ENCODE results near the gene SMYD5. TPM values are rescaled to one million over a fixed set of nuclear protein-coding genes. Genes with fewer than 3 reads are reported as not detected.

SMYD5 gene
- total and polyA plus RNA-seq, 4 donors = 10.8 to 19.5 (median 15.9) TPM

DNA sequence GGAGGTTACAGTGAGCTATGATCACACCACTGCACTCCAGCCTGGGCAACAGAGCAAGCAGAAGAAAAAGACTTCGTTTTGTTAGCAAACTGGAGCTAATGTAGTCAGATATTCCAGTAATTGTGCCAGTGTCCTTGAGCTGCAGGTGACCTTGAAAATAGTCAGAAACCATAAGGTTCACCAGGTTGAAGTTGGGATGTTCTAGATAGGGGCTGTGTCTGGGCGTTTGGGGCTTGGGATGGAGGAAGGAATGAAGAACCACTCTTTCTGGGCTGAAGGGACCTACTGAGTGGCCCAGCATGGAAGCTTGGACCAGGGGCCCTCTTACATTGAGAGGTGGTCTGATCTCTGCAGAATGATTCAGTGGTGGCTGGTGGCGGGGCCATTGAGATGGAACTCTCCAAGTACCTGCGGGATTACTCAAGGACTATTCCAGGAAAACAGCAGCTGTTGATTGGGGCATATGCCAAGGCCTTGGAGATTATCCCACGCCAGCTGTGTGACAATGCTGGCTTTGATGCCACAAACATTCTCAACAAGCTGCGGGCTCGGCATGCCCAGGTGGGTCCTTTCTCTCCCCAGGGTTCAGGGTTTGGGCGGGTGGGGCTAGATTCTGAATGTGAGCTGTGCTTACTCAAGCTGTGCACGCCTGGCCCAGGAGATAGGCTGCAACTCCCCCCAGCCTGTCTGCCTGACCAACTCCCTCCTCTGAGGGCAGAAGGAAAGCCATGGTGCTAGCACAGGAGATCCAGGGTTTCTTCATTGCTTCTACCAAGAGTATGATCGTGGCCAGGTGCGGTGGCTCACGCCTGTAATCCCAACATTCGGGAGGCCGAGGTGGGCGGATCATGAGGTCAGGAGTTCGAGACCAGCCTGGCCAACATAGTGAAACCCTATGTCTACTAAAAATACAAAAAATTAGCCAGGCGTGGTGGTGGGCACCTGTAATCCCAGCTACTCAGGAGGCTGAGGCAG is 37.1 kb downstream of the SMYD5 start:
- H3K9me3 ChIP-seq (ENCODE audit: control insufficient read depth in 4 of 4, insufficient read depth in 3 of 4, low read length in 3 of 4) = no peaks in the 10 kb centered on the region
- ATAC-seq (ENCODE audit: insufficient read depth, low FRiP score) (no peak), DNase-seq (no peak)
- H3K36me3 ChIP-seq (ENCODE audit: control insufficient read depth in 4 of 4, insufficient read depth in 4 of 4, low read length in 4 of 4) = peaks cover 50 to 70% (median 65%) of the 10 kb centered on the region in 4 donors
- no peak overlapping the region for H3K4me3 ChIP-seq
- no peak overlapping the region for H3K9ac ChIP-seq (ENCODE audit: insufficient read depth in 1 of 2, low read length in 2 of 2)
- H3K27ac ChIP-seq (ENCODE audit: low read depth in 1 of 2, low read length in 1 of 2) = no peak overlapping the region
- H3K27me3 ChIP-seq (ENCODE audit: control insufficient read depth in 3 of 3, insufficient read depth in 3 of 3, low read length in 2 of 3) = no peaks in the 10 kb centered on the region
- no peaks in the 10 kb centered on the region for H3K4me1 ChIP-seq (ENCODE audit: control insufficient read depth in 5 of 5, insufficient read depth in 5 of 5, low read length in 5 of 5)
- 95 to 98% methylated on average over 17 of the region's 17 CpGs for WGBS, 2 donors
- TF ChIP-seq, protein P1, sequence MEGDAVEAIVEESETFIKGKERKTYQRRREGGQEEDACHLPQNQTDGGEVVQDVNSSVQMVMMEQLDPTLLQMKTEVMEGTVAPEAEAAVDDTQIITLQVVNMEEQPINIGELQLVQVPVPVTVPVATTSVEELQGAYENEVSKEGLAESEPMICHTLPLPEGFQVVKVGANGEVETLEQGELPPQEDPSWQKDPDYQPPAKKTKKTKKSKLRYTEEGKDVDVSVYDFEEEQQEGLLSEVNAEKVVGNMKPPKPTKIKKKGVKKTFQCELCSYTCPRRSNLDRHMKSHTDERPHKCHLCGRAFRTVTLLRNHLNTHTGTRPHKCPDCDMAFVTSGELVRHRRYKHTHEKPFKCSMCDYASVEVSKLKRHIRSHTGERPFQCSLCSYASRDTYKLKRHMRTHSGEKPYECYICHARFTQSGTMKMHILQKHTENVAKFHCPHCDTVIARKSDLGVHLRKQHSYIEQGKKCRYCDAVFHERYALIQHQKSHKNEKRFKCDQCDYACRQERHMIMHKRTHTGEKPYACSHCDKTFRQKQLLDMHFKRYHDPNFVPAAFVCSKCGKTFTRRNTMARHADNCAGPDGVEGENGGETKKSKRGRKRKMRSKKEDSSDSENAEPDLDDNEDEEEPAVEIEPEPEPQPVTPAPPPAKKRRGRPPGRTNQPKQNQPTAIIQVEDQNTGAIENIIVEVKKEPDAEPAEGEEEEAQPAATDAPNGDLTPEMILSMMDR (IDR thresholded peaks at IDR 0.05; ENCODE audit: control extremely low read depth, extremely low read depth) = no peak

DNA sequence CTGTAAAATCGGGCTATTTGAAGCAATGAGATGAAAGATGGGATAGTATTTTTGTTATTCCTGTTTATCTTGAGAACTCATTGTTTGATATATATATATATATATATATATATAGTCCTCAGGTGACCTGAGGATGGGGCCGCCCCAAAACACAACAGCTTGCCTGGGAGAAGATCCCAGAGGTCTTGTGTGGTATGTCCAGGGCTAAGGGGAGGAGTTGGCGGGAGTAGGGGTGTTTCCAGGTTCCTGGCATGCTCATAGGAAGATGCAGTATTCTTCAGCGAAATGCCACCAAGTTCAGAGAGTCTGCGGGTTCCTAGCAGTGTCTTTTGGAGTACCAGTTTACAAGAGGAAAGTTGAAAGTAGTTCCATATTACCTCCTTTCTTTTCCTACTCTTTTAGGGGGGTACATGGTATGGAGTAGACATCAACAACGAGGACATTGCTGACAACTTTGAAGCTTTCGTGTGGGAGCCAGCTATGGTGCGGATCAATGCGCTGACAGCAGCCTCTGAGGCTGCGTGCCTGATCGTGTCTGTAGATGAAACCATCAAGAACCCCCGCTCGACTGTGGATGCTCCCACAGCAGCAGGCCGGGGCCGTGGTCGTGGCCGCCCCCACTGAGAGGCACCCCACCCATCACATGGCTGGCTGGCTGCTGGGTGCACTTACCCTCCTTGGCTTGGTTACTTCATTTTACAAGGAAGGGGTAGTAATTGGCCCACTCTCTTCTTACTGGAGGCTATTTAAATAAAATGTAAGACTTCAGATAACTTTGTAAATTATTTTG is 38.4 kb downstream of the SMYD5 start:
- 90 to 92% methylated on average over 17 of the region's 17 CpGs for WGBS, 2 donors

DNA sequence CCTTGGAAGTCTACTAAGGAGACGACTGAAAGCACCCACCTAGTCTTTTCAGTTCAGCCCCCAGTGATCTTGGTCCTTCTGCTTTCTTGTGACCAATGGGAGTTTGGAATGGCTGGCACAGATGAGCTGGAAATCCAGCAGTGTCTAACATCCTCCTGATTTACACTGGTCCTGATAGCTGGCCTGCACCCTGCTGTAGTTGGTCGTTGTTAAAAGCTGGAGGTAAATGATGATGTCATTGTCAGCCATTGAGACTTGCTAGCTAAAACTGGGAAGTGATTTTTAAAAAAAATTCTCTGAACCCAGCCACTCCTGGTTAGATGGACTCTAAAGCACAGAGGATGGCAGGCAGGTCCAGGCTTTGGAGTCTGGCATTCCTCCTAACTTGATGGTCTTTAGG is 39.4 kb downstream of the SMYD5 start:
- 64 to 66% methylated on average over 2 of the region's 2 CpGs for WGBS, 2 donors
- Histone ChIP-seq H3K4me1 (ENCODE audit: control insufficient read depth in 5 of 5, insufficient read depth in 5 of 5, low read length in 5 of 5) (no peaks in the 10 kb centered on the region), H3K9ac (ENCODE audit: insufficient read depth in 1 of 2, low read length in 2 of 2) (no peak overlapping the region), H3K9me3 (ENCODE audit: control insufficient read depth in 4 of 4, insufficient read depth in 3 of 4, low read length in 3 of 4) (no peaks in the 10 kb centered on the region), H3K27ac (ENCODE audit: low read depth in 1 of 2, low read length in 1 of 2) (no peak overlapping the region), H3K27me3 (ENCODE audit: control insufficient read depth in 3 of 3, insufficient read depth in 3 of 3, low read length in 2 of 3) (no peaks in the 10 kb centered on the region), H3K36me3 (ENCODE audit: control insufficient read depth in 4 of 4, insufficient read depth in 4 of 4, low read length in 4 of 4) (peaks cover 30 to 52% (median 48%) of the 10 kb centered on the region in 4 donors), H3K4me3 (no peak overlapping the region)
- TF ChIP-seq, protein P1 (IDR thresholded peaks at IDR 0.05; ENCODE audit: control extremely low read depth, extremely low read depth) = no peak
- no peak for ATAC-seq (ENCODE audit: insufficient read depth, low FRiP score)
- no peak for DNase-seq

More for the DNA sequence above, 38.4 kb downstream of the SMYD5 start:
- no peak overlapping the region for H3K4me3 ChIP-seq
- H3K4me1 ChIP-seq (ENCODE audit: control insufficient read depth in 5 of 5, insufficient read depth in 5 of 5, low read length in 5 of 5) = no peaks in the 10 kb centered on the region
- no peak for DNase-seq
- no peaks in the 10 kb centered on the region for H3K9me3 ChIP-seq (ENCODE audit: control insufficient read depth in 4 of 4, insufficient read depth in 3 of 4, low read length in 3 of 4)
- no peak overlapping the region for H3K27ac ChIP-seq (ENCODE audit: low read depth in 1 of 2, low read length in 1 of 2)
- peaks cover 38 to 59% (median 55%) of the 10 kb centered on the region in 4 donors for H3K36me3 ChIP-seq (ENCODE audit: control insufficient read depth in 4 of 4, insufficient read depth in 4 of 4, low read length in 4 of 4)
- ATAC-seq (ENCODE audit: insufficient read depth, low FRiP score) = no peak
- no peak overlapping the region for H3K9ac ChIP-seq (ENCODE audit: insufficient read depth in 1 of 2, low read length in 2 of 2)
- TF ChIP-seq, protein P1 (IDR thresholded peaks at IDR 0.05; ENCODE audit: control extremely low read depth, extremely low read depth) = no peak
- no peaks in the 10 kb centered on the region for H3K27me3 ChIP-seq (ENCODE audit: control insufficient read depth in 3 of 3, insufficient read depth in 3 of 3, low read length in 2 of 3)
